HepG2 (cell line): ENCODE data around the gene LMNA. TPM values are rescaled to one million over a fixed set of nuclear protein-coding genes. Genes with fewer than 3 reads are reported as not detected.

Source experiments
- ELF4 ChIP-seq: sonication (generic); formaldehyde crosslinking; IDR thresholded peaks from 2 replicates; pipeline ENCODE4 v1.5.0; 2020; ENCODE audit warnings: missing genetic modification reagents, mild to moderate bottlenecking, moderate library complexity, borderline replicate concordance
- HDAC6 ChIP-seq: fragments of 200-600 bp; sonication (generic); IDR thresholded peaks from 2 replicates; pipeline ENCODE4 v1.7.0; 2017; ENCODE audit warnings: mild to moderate bottlenecking, antibody characterized with exemption, low read length, low read depth
- REST ChIP-seq, 2 experiments: IDR thresholded peaks; 2 replicates each; pipeline ENCODE4 v1.6.1; 2011 to 2012; ENCODE audit warnings: low read length in 2 of 2, borderline replicate concordance in 1 of 2, low read depth in 1 of 2, mild to moderate bottlenecking in 1 of 2, moderate library complexity in 1 of 2
- SNRNP70 ChIP-seq: fragments of 200-400 bp; formaldehyde crosslinking; IDR thresholded peaks from 2 replicates; pipeline ENCODE4 v1.6.1; 2017; ENCODE audit warnings: mild to moderate bottlenecking, low read depth, low read length, moderate library complexity
- ZNF318 ChIP-seq: sonication (generic); formaldehyde crosslinking; IDR thresholded peaks from 2 replicates; pipeline ENCODE4 v1.4.0; 2020; ENCODE audit warnings: mild to moderate bottlenecking, missing genetic modification reagents
- ZNF34 ChIP-seq: sonication (generic); formaldehyde crosslinking; IDR thresholded peaks from 2 replicates; pipeline ENCODE4 v1.4.0; 2020; ENCODE audit warnings: mild to moderate bottlenecking, missing genetic modification reagents, borderline replicate concordance
- ZSCAN30 ChIP-seq: sonication (generic); formaldehyde crosslinking; IDR thresholded peaks from 2 replicates; pipeline ENCODE4 v1.5.0; 2020; ENCODE audit warnings: mild to moderate bottlenecking, missing genetic modification reagents
- polyA plus RNA-seq, 8 experiments: library from polyadenylated mRNA; depleted of rRNA in 3 of 8; stranded (reverse) in 7 of 8; unstranded in 1 of 8; fragments of >200 nt; fragmentation: Illumina TruSeq in 4 of 8; extraction: Trizol in 4 of 8; gene quantifications; 2 replicates each; pipeline versions ENCODE4 v1.2.1 to v1.2.3, GENCODE V29; 2011 to 2016; ENCODE audit warnings: low read depth in 4 of 8, missing spikeins in 1 of 8, mixed read lengths in 1 of 8; ENCODE audit not compliant: insufficient read depth in 1 of 8
- total RNA-seq, 5 experiments: library from RNA; depleted of rRNA; stranded (reverse); fragments of >200 nt; fragmentation: Illumina TruSeq; extraction: Trizol; gene quantifications; 2 replicates each; pipeline ENCODE4 v1.2.3, GENCODE V29; 2016; ENCODE audit warnings: low read depth in 1 of 5

The LMNA gene
- total and polyA plus RNA-seq, 2 of the 13 experiments (the other 11 are each of a cell fraction or from before 2014, with no cell fraction given) = 107 to 225 TPM

GRCh38 chr1:156098784-156099183 is 15.7 kb upstream of the LMNA start (continued):
- TF ChIP-seq ZSCAN30 (CRISPR knock-in tag) = no peak
- TF ChIP-seq HDAC6 = no peak
- TF ChIP-seq SNRNP70 = no peak
- TF ChIP-seq REST (IDR thresholded peaks at IDR 0.05; ENCODE audit: borderline replicate concordance in 1 of 2, low read depth in 1 of 2, low read length in 2 of 2) = no peak
- no peak for TF ChIP-seq ZNF318
- TF ChIP-seq ZNF34 (CRISPR knock-in tag) = no peak
- no peak for TF ChIP-seq ELF4 (CRISPR knock-in tag)
- TF ChIP-seq, all 625 proteins: peak for 0
